ENCODE data around the gene NKD2. TPM values are rescaled to one million over a fixed set of nuclear protein-coding genes. Genes with fewer than 3 reads are reported as not detected.
A peak's percentile ranks its signal among the peaks of the same experiment; 100 is the strongest.
"Not testable (repeated sequence)": the region's sequence is repeated elsewhere in the genome, so short reads cannot be mapped to it uniquely, and the experiment has no call there.

NKD2 gene
- polyA plus RNA-seq, 1 donor from 2014 or later = not detected

DNA sequence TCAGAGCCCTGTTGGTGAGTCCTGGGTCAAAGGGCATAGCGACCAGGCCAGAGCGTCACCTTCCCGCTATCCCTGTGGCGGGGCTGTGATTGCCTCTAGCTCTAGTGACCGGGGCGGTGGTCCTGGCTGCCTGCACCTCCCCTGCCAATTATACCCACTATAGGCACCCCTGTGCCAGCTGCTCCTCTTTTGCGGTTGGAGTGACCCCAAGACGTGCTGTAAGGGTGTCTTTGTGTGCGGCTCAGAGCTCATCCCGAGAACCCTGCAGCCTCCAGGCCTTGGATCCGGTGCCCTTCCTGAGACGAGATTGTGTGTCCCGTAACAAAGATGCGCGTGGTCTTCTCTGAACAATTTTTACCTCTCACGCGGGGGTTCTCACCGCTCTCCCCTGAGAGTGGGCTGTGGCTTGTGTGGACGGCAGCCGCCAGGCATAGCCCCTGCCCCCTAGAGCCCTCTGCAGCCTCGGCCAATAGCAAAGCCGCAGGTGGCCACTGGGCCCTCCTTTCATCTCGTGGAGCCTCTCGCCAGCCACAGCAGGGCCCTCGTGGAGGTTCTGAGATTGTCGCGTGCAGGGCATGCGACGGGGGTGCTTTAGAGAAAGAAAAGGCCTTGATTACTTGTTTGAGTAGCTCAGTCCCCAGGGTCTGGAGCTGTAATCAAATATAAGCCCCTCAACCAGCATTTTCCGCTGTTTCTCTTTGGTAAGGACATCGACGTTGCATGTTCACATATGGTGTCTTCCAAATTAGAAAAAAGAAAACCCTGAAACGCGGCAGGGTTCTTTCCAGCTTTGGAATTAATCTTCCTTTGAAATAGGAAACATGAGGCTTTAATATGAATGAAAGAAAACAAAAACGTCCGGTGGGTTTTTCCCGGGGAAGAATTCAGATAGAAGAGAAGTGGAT, 10.7 kb downstream of the NKD2 start:
- H3K9me3 Mint-ChIP-seq = no peaks in the 10 kb centered on the region
- H3K4me1 Mint-ChIP-seq = no peaks in the 10 kb centered on the region
- no peak overlapping the region for H3K27ac Mint-ChIP-seq
- H3K36me3 Mint-ChIP-seq = no peaks in the 10 kb centered on the region
- no peak overlapping the region for H3K4me3 Mint-ChIP-seq
- no peaks in the 10 kb centered on the region for H3K27me3 Mint-ChIP-seq

DNA sequence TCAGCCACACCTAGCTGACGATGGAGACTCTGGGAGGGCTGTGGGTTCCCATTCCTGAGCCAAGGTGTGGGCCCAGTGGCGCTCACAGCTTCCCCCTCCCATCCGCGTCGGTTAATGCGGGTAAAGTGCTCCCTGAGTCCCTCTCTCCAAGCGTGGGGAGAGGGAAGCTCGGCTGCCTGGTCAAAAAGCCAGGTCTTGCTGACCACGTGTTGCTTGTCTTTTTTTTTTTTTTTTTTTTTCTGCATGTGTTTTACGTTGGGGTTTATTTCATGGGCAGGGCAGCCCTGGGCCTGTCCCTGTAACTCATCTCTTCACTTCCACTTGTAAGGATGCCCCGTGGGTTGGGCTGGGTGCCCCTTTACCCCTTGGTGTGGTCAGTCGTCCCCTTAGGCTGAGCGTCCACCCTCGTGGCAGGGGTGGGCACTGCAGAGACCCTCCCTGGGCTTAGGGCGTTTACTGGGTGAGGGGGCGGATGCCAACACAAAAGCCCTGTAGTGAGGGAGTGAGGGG, 11.9 kb downstream of the NKD2 start:
- H3K27ac Mint-ChIP-seq = no peak overlapping the region

DNA sequence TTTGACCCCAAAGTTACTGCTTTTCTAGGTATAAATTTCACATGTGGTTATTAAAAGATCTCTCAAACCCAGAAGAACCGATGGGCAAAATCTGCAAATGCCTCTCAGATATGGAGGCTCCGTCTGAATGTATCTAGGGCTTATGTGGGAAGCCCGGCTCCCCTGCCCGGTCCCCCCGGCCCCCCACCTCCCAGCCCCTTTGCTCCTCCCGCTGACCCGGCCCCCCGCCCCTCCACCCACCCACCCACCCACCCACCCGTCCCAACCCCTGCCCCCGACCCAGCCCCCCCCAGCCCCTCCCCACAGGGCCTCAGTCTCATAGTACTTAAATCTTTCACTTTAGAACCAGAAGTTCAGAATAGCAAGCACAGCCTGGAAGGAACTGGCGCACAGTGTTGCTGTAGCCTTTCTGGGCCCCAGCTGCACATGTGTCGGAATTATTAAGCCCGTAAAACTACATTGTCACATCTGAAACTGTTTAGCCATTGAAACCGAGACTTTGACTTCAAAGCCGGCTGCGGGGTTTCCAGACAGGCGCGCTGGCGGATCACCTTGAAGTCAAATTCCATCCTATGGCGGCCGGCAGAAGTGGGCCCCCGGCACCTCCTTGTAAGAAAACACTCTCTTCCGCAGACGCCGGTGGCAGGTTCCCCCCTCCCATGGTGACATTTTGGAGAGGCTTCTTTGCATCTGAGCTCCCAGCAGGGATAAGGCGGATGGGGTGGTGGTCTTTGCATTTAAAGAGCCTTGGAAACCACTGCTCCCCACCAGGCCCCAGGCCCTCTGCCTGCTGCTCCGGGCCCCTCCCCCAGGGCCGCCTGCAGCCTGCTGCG, 12.8 kb downstream of the NKD2 start:
- Mint-ChIP-seq H3K4me3 (no peak overlapping the region), H3K27ac (no peak overlapping the region), H3K27me3 (no peaks in the 10 kb centered on the region), H3K9me3 (no peaks in the 10 kb centered on the region), H3K36me3 (no peaks in the 10 kb centered on the region), H3K4me1 (no peaks in the 10 kb centered on the region)

More for the DNA sequence above, 11.9 kb downstream of the NKD2 start:
- no peaks in the 10 kb centered on the region for H3K9me3 Mint-ChIP-seq
- H3K36me3 Mint-ChIP-seq = no peaks in the 10 kb centered on the region
- no peaks in the 10 kb centered on the region for H3K27me3 Mint-ChIP-seq
- no peaks in the 10 kb centered on the region for H3K4me1 Mint-ChIP-seq
- peak overlapping the region in 1 of 4 donors; percentile 43 for H3K4me3 Mint-ChIP-seq

DNA sequence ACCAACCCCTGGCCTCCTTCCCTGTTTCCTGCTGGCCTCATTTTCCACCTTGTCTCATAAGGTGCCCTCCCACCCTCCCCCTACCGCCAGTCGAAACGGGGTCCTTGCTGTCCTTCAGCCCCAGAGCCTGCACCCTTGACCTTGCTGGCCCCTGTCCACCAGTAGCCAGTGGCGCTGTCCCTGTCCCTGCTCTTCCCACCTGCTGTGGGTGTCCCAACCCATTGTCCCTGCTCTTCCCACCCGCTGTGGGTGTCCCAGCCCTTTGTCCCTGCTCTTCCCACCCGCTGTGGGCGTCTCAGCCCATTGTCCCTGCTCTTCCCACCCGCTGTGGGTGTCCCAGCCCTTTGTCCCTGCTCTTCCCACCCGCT, 13.4 kb downstream of the NKD2 start:
- not testable (repeated sequence) for H3K4me3 Mint-ChIP-seq, H3K36me3 Mint-ChIP-seq, H3K9me3 Mint-ChIP-seq, H3K27me3 Mint-ChIP-seq, H3K4me1 Mint-ChIP-seq, H3K27ac Mint-ChIP-seq

DNA sequence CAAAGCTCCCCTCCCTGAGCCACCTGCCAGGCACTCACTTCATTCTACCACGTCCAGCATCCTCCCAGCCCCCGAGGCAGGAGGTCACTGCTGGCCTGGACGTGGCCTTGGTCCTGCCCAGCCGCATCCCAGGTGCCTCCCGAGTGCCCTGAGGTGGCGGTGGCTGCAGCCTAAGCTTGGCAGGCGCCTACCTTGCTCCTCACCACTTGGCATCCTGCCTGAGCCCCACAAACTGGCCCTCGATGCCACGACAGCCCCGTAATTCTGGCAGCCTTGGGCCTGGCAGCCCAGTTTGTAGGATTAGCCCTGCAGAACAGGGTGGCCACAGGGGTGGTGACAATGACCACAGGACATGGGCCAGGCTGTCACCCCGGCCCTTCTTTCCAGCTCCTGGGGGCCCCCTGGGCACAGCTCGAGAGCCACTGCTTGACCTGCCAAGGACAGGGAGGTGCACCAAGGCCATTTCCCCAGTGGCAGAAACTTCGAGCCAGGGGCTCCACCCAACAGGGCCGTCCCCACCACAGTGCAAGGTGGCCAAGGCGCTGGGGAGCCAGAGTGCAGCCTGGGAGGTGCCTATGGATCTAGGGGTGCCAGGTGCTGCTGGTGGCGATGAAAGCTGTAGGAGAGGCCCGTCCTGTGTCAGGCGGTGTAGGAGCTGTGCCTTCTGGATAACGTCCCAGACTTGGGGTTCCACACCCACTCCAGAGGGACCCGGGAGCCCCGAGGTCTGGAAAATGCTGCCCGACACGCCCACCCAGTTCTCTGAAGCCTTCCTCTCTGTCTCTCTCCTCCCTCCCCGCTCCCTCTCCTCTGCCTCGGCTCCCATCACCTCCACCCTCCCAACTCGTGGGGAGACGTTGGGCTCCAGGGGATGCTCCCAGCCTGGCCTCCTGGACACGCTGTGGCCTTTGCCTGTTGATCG, 18.4 kb downstream of the NKD2 start:
- H3K27me3 Mint-ChIP-seq = peaks cover 8% of the 10 kb centered on the region

DNA sequence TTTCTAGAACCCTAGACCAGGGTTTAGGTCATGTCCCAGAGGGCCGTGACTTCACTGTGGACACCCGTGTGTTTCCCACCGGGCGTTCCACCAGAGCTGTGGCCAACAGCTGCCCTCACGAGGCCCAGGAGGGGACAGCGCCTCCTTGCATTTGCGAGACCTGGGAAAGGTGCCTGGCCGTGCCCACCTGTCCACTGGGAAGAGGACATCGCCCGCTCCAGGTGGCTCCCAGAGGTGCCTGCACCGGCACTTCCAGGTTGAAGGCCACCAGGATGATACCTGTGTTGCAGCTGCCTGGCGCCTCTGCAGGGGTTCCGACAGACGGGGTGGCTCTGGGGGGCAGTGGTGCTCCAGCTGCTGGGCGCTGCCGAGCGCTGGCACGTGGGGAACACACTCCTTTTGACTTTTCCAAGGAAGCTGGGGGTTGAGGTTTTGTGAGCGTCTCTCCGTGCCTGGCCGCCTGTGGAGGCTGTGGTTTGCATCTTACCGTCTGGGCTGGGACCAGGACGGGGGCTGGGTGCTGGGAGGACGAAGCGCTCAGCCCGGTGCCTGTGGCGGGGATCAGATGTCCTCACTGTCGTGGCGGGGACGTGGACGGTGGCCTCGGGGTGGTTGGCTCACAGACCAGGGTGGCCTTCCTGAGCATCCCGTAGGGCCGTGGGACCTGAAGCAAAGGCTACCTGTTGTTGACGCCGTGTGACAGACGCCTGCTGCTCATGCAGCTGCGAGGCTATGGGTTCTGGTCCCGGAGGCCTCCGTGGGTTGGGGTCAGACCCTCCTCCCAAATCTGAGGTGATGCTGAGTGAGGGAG, 19.2 kb downstream of the NKD2 start:
- Mint-ChIP-seq H3K27ac (no peak overlapping the region), H3K9me3 (no peaks in the 10 kb centered on the region), H3K4me3 (no peak overlapping the region), H3K36me3 (no peaks in the 10 kb centered on the region), H3K4me1 (no peaks in the 10 kb centered on the region), H3K27me3 (peaks cover 15% of the 10 kb centered on the region)

More for the DNA sequence above, 18.4 kb downstream of the NKD2 start:
- H3K9me3 Mint-ChIP-seq = no peaks in the 10 kb centered on the region
- no peaks in the 10 kb centered on the region for H3K36me3 Mint-ChIP-seq
- no peak overlapping the region for H3K27ac Mint-ChIP-seq
- H3K4me3 Mint-ChIP-seq = no peak overlapping the region
- H3K4me1 Mint-ChIP-seq = no peaks in the 10 kb centered on the region

DNA sequence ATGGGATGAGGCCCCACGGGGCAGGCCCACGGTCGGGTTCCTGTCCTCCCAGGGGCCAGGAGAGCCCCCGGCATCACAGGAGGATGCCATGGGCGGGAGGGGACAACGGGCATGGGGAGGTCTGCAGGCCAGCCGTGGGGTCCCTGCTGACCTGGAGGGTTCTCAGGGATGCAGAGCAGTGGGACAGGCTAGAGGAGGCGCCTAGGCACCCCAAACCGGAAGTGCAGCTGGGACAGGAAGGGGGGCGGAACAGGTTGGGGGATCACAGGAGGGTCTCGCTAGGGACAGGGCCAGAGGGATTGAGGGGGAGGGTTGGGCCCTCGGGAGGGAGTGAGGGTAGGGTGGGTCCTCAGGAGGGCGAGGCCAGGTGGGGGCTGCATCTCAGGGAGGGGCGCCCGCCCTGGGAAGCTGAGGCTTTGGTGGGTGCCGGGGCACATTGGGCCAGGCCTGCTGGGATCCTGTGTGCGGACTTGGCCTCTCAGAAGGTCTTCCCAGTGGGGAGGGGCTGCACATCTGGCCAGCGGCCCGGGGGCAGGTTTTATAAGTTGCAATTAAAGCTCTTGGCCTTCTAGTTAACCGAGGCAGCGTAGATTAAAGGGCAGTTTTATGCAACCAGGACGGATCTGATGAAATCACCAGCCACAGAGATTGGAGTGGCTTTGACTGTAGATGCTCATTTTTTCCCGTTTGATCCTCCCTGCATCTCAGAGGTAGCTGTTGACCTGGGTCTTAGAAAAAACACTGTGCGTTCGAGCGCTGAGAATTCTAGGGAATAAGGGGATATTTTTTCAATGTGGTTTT, 20.1 kb downstream of the NKD2 start:
- H3K4me3 Mint-ChIP-seq = no peak overlapping the region
- no peaks in the 10 kb centered on the region for H3K36me3 Mint-ChIP-seq
- H3K27me3 Mint-ChIP-seq = peaks cover 15% of the 10 kb centered on the region
- no peaks in the 10 kb centered on the region for H3K9me3 Mint-ChIP-seq
- no peaks in the 10 kb centered on the region for H3K4me1 Mint-ChIP-seq
- H3K27ac Mint-ChIP-seq = no peak overlapping the region

DNA sequence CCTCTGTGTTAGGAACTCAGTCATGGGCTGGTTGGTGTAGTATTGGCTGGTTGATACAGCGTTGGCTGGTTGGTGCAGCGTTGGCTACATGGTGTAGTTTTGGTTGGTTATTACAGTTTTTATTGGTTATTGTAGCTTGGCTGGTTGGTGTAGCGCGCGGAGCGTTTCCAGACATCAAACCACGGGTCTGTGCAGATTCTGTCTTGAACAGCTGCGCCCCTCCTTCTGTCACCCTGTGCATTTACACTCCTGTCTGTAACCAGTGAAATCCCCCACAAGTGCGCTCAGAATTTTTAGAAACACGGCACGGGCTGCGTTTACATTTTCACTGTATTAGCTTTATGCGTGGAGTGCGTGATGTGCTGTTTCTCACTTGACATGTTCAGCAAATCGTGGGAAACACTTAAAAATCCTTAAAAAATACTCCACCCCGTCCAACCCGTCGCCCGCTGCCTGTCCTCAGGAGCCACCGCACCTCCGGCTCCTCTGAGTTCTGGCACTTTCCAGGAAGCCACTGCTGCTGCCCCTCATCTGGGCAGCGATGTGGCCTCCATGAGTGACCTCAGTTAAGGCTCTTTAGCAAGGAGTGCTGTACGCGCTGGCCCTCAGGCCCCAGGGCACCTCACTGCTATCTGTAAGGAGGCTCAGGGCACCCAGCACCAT, 20.8 kb downstream of the NKD2 start:
- H3K9me3 Mint-ChIP-seq = no peaks in the 10 kb centered on the region
- no peaks in the 10 kb centered on the region for H3K4me1 Mint-ChIP-seq
- H3K27me3 Mint-ChIP-seq = peaks cover 15% of the 10 kb centered on the region
- H3K27ac Mint-ChIP-seq = no peak overlapping the region
- no peaks in the 10 kb centered on the region for H3K36me3 Mint-ChIP-seq
- no peak overlapping the region for H3K4me3 Mint-ChIP-seq

DNA sequence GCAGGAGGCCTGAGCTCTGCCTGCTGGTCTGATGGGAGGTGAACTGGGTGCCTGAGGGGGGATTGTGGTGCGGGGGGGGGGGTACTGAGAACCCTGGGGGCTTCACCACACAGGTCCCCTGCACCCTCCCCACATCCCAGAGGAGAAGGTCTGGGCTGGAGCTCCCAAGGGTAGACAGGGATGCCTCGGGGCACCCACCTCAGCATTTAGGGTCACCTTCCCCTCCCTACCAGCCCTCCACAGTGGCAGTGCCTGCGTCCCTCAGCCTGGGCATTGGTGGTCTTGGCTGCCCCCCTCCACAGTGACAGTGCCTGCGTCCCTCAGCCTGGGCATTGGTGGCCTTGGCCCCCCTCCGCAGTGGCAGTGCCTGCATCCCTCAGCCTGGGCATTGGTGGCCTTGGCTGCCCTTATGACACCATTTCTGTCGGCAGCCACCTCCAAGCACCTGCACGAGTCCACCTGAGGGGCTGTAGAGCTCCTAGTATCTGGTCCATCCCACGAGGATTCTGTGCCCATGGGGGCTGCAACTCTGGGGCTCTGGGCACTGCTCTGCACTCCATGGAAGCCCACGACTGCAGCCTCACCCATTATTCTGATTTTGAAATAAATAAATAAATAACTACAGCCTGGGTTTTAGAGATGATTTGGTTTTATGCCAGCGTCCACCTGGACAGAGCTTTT, 21.5 kb downstream of the NKD2 start:
- Mint-ChIP-seq H3K27ac (no peak overlapping the region), H3K4me1 (peaks cover 0 to 2% (median 0%) of the 10 kb centered on the region in 3 donors), H3K9me3 (no peaks in the 10 kb centered on the region)

DNA sequence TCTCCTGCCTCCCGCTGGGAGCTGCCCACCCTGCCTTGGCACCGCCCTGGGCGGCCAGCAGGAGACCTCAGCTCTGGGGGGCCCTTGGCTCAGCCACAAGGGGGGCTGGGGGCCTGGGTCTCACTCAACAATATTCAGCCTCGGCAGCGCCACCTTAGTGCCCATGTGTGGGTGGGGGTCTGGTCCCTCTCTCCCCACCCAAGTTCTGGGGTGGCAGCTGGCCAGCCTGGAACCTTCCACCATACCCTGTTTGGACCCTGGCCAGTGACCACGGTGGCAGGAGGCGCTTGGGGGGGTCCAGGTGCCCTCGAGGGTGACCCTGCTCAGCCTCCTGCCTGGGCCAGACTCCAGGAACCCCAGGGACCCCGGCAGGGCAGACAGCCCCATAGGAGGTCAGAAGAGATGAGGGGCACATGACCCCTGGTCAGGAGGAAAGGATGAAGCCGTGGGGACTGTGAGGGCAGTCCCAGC, 22.2 kb downstream of the NKD2 start:
- H3K4me3 Mint-ChIP-seq = no peak overlapping the region
- peaks cover 2% of the 10 kb centered on the region for H3K36me3 Mint-ChIP-seq
- no peak overlapping the region for H3K27ac Mint-ChIP-seq
- no peaks in the 10 kb centered on the region for H3K9me3 Mint-ChIP-seq
- peaks cover 0 to 2% (median 0%) of the 10 kb centered on the region in 3 donors for H3K4me1 Mint-ChIP-seq
- peaks cover 15% of the 10 kb centered on the region for H3K27me3 Mint-ChIP-seq

More for the DNA sequence above, 21.5 kb downstream of the NKD2 start:
- Mint-ChIP-seq H3K27me3 (peaks cover 15% of the 10 kb centered on the region), H3K36me3 (peaks cover 2% of the 10 kb centered on the region), H3K4me3 (no peak overlapping the region)

DNA sequence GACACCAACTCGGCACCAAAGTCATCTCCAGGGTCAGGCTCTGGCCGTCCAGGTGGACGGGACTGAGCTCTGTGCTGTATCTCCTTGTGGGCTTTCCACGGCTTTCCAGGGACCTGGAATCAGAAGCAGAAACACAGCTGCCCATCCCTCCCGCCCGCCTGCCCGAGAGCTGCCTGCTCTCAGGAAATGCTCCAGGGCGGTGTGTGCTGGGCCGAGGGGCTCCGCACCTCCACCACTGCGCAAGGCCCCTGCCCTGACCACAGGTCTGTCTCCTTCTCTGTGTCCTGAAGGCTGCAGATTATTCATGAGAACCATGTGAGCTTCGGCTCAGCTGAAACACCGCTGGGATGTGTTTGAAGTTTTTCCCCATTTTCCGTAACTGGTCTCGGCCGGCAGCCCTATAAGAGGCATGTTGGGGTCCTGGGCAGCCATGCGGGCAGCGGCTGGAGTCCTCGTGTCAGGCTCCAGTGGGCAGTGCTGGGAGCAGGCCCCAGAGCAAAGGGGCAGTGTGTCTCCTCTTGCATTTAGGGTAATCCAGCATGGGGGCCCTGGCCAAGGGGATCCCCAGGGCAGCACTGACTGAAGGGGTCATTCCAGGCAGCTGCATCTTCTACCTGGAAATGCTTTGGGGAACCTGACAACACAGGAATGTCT, 22.8 kb downstream of the NKD2 start:
- H3K4me1 Mint-ChIP-seq = peaks cover 0 to 2% (median 0%) of the 10 kb centered on the region in 3 donors
- H3K4me3 Mint-ChIP-seq = no peak overlapping the region
- no peaks in the 10 kb centered on the region for H3K9me3 Mint-ChIP-seq
- H3K27ac Mint-ChIP-seq = no peak overlapping the region
- H3K27me3 Mint-ChIP-seq = peaks cover 15% of the 10 kb centered on the region
- peaks cover 2% of the 10 kb centered on the region for H3K36me3 Mint-ChIP-seq

DNA sequence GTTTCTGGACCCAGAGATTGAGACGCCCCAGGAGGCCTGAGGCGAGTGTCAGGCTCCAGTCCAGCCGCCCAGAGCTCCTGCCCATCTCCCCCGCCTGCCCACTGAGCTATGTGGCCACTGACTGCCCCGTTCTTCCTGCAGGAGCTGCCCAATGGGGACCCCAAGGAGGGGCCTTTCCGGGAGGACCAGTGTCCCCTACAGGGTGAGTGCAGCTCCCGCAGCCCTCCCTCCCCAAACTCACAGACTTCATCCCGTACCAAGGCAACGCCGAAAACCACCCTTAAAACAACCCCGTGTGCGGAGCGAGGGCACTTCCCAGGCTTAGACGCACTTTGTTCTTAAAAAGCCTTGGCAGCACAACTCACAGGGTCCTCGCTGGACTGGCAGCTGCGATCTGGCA, 23.4 kb downstream of the NKD2 start:
- Mint-ChIP-seq H3K4me3 (no peak overlapping the region), H3K36me3 (peaks cover 2% of the 10 kb centered on the region), H3K27ac (no peak overlapping the region), H3K9me3 (no peaks in the 10 kb centered on the region), H3K27me3 (peaks cover 15% of the 10 kb centered on the region), H3K4me1 (peaks cover 0 to 2% (median 0%) of the 10 kb centered on the region in 3 donors)

Data from IgD-negative memory B cell (primary cell).